Peyer's patch (tissue), 4 donors: ENCODE data around the gene RASGRP3. TPM values are rescaled to one million over a fixed set of nuclear protein-coding genes. Genes with fewer than 3 reads are reported as not detected.

Experiments used
- DNase-seq, 3 donors: peaks; one replicate each; pipeline ENCODE4 v3.0.0-alpha.2; 2017 to 2019
- H3K27ac ChIP-seq, 4 donors: fragments of 200-600 bp; sonication (generic); one replicate each; pipeline ENCODE4 v1.5.1; 2016 to 2019
- H3K27me3 ChIP-seq, 2 donors: fragments of 200-600 bp; sonication (generic); one replicate each; pipeline ENCODE4 v1.5.1; 2019
- H3K36me3 ChIP-seq, 3 donors: fragments of 200-600 bp; sonication (generic); one replicate each; pipeline ENCODE4 v1.5.1; 2016 to 2019
- H3K4me1 ChIP-seq, 4 donors: fragments of 200-600 bp; sonication (generic); one replicate each; pipeline ENCODE4 v1.5.1; 2016 to 2019
- H3K4me3 ChIP-seq, 4 donors: fragments of 200-600 bp; sonication (generic); 1 replicate in 3 of 4; 2 replicates in 1 of 4; pipeline ENCODE4 v1.5.1; 2016 to 2019; ENCODE audit warnings: mild to moderate bottlenecking in 1 of 4
- H3K9me3 ChIP-seq, 4 donors: fragments of 200-600 bp; sonication (generic); one replicate each; pipeline ENCODE4 v1.5.1; 2016 to 2019; ENCODE audit warnings: mild to moderate bottlenecking in 1 of 4
- CTCF ChIP-seq, 6 experiments: fragments of 450-650 bp in 4 of 6; fragments of 200-600 bp in 2 of 6; sonication (generic) in 1 of 6; IDR thresholded peaks; one replicate each; pipeline ENCODE4 v1.5.1; 2017 to 2019; ENCODE audit warnings: antibody characterized with exemption in 6 of 6, mild to moderate bottlenecking in 3 of 6, moderate library complexity in 1 of 6
- POLR2A ChIP-seq, 2 donors: fragments of 450-650 bp; IDR thresholded peaks; one replicate each; pipeline ENCODE4 v1.5.1; 2017; ENCODE audit warnings: antibody characterized with exemption in 2 of 2, mild to moderate bottlenecking in 2 of 2, moderate library complexity in 2 of 2
- total RNA-seq, 4 donors: library from RNA; depleted of rRNA; stranded (reverse); fragments of >200 nt; gene quantifications; one replicate each; pipeline ENCODE4 v1.1.0, GENCODE V29; 2016

RASGRP3 gene
- total RNA-seq, 4 donors from 2014 or later = 1.9 to 66.8 (median 12.3) TPM

GRCh38 chr2:33516456-33516995, 40.1 kb downstream of the RASGRP3 start:
- Histone ChIP-seq H3K4me1 (no peaks in the 10 kb centered on the region), H3K9me3 (no peaks in the 10 kb centered on the region), H3K27ac (no peak overlapping the region), H3K4me3 (no peak overlapping the region), H3K36me3 (no peaks in the 10 kb centered on the region), H3K27me3 (no peaks in the 10 kb centered on the region)
- no peak for DNase-seq
- no peak for TF ChIP-seq POLR2A (IDR thresholded peaks at IDR 0.05)
- TF ChIP-seq CTCF (IDR thresholded peaks at IDR 0.05) = no peak

- H3K4me3 ChIP-seq = no peak overlapping the region
- no peak overlapping the region for H3K27ac ChIP-seq
- TF ChIP-seq CTCF (IDR thresholded peaks at IDR 0.05) = no peak
- no peak for TF ChIP-seq POLR2A (IDR thresholded peaks at IDR 0.05)
- H3K9me3 ChIP-seq = no peaks in the 10 kb centered on the region
- DNase-seq = no peak
- H3K27me3 ChIP-seq = no peaks in the 10 kb centered on the region
- no peaks in the 10 kb centered on the region for H3K4me1 ChIP-seq
- no peaks in the 10 kb centered on the region for H3K36me3 ChIP-seq
Measured at GRCh38 chr2:33518200-33518599, 41.8 kb downstream of the RASGRP3 start.

- Histone ChIP-seq H3K4me3 (no peak overlapping the region), H3K27ac (no peak overlapping the region), H3K36me3 (no peaks in the 10 kb centered on the region), H3K4me1 (no peaks in the 10 kb centered on the region), H3K9me3 (no peaks in the 10 kb centered on the region), H3K27me3 (no peaks in the 10 kb centered on the region)
- no peak for TF ChIP-seq POLR2A (IDR thresholded peaks at IDR 0.05)
- no peak for TF ChIP-seq CTCF (IDR thresholded peaks at IDR 0.05)
- no peak for DNase-seq
Measured at GRCh38 chr2:33518929-33519328, 42.5 kb downstream of the RASGRP3 start.

GRCh38 chr2:33521791-33522281, 45.4 kb downstream of the RASGRP3 start:
- Histone ChIP-seq H3K36me3 (no peaks in the 10 kb centered on the region), H3K27me3 (no peaks in the 10 kb centered on the region), H3K9me3 (no peaks in the 10 kb centered on the region), H3K4me1 (peaks cover 0 to 3% (median 0%) of the 10 kb centered on the region in 4 donors), H3K27ac (no peak overlapping the region), H3K4me3 (no peak overlapping the region)
- DNase-seq = no peak
- no peak for TF ChIP-seq CTCF (IDR thresholded peaks at IDR 0.05)
- TF ChIP-seq POLR2A (IDR thresholded peaks at IDR 0.05) = no peak

- H3K4me1 ChIP-seq = peaks cover 0 to 3% (median 0%) of the 10 kb centered on the region in 4 donors
- no peak overlapping the region for H3K4me3 ChIP-seq
- no peak for TF ChIP-seq POLR2A (IDR thresholded peaks at IDR 0.05)
- TF ChIP-seq CTCF (IDR thresholded peaks at IDR 0.05) = no peak
- H3K9me3 ChIP-seq = no peaks in the 10 kb centered on the region
- DNase-seq = no peak
- H3K36me3 ChIP-seq = no peaks in the 10 kb centered on the region
- no peak overlapping the region for H3K27ac ChIP-seq
- H3K27me3 ChIP-seq = no peaks in the 10 kb centered on the region
Measured at GRCh38 chr2:33522576-33522975, 46.1 kb downstream of the RASGRP3 start.

GRCh38 chr2:33525666-33526065, 49.2 kb downstream of the RASGRP3 start:
- no peak for TF ChIP-seq POLR2A (IDR thresholded peaks at IDR 0.05)
- no peak for TF ChIP-seq CTCF (IDR thresholded peaks at IDR 0.05)
- H3K4me1 ChIP-seq = peaks cover 0 to 3% (median 0%) of the 10 kb centered on the region in 4 donors
- H3K4me3 ChIP-seq = no peak overlapping the region
- H3K9me3 ChIP-seq = no peaks in the 10 kb centered on the region
- DNase-seq = no peak
- H3K27ac ChIP-seq = no peak overlapping the region
- no peaks in the 10 kb centered on the region for H3K36me3 ChIP-seq
- no peaks in the 10 kb centered on the region for H3K27me3 ChIP-seq
